Activated CD4-positive, alpha-beta T cell treated with anti-CD3 and anti-CD28 coated beads, Interleukin-2, amount 50 U/mL, for 4 hours (primary cell): ENCODE measurements around the gene TCEAL4.
"Not testable (repeated sequence)": the region's sequence is repeated elsewhere in the genome, so short reads cannot be mapped to it uniquely, and the experiment has no call there.

Experiments
- DNase-seq, 2 experiments: peaks; one replicate each; pipeline ENCODE4 v3.0.0-alpha.2; 2020

TCEAL4 gene

GRCh38 chrX:103585411-103586313 lies at the start of gene TCEAL4:
Gene TCEAL4 (plus strand): TSS chrX:103585515. CDS start chrX:103586676, 1,161 bp downstream.
- peak in 1 of 2 experiments; percentile 5 for DNase-seq

DNA sequence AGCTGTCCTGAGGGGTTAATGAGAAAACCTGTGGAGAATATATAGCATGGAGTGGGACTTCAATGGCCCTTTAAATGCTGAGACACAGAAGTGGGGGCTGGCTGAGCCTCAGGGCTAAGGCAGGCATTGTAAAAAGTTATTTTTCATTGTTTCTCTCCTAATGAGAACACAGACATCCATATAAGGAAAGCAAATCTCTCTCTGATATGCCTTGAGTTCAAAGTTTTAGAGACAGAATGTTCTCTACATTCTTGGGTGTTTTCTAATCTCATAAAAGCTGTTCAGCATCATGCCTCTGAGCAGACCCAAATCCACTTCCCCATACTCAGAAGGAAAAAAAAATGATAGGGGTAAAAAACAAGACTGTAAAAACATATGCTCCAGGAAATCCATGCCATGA lies 49.2 kb upstream of the TCEAL4 start:
- no peak for DNase-seq

DNA sequence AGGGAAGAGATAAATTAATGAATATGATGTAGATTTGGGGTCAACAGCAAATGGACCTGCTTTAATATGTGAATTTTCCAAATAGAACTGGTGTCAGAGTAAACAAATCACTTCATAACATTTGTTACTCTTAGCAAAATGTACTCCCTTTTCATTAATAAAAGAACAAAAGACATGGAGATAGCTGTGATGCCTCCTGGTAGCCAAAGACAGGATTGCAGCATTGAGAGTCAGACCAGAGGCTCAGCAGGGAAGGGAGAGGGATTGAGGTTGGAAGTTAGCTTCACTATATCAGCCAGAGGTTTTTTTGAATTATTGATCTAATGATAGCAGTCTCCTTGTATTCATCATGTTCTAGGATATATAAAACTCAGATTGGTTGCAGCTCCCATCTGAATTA lies 48.6 kb upstream of the TCEAL4 start:
- no peak for DNase-seq

- no peak for DNase-seq
Observed at GRCh38 chrX:103537871-103538387, 47.4 kb upstream of the TCEAL4 start.

GRCh38 chrX:103538728-103539127 lies 46.6 kb upstream of the TCEAL4 start:
- DNase-seq: no peak

- DNase-seq: no peak
Observed at GRCh38 chrX:103539695-103540094, 45.6 kb upstream of the TCEAL4 start.

DNA sequence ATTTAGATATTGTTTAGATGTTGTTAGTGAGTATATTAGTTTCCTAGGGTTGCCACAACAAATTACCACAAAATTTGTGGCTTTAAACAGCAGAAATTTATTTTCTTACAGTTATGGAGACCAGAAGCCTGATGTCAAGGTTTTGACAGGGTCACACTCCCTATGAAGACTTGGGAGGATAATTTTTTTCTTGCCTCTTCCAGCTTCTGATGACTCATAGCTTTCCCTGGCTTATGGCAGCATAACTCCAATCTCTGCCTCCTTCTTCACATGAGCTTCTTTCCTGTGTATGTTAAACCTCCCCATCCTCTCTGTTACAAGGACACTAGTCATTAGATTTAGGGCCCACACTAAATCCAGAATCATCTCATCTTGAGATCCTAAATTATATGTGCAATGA lies 45.2 kb upstream of the TCEAL4 start:
- no peak for DNase-seq

- DNase-seq: no peak
Observed at GRCh38 chrX:103549916-103550315, 35.4 kb upstream of the TCEAL4 start.

DNA sequence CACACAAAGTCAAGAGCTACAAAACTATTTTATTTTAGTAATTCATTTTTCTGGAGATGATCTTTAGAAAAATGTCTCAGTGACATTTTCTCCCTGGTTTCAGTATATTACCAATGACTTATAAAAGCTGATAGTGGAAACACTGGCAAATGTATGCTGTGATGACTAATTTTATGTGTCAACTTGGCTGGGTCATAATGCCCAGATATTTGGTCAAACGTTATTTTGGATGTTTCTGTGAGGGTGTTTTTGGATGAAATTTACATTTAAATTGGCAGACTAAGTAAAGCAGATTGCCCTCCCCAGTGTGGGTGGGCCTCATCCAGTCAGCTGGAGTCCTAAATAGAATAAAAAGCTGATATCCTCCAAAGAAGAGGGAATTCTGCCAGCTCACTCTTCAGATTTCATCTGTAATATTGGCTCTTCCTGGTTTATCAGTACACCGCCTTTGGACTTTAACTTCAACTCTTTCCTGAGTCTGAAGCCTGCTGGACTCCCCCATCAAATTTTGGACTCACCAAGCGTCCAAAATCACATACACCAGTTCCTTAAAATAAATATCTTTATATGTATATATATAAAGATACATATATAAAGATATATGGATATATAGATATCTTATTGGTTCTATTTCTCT lies 34.8 kb upstream of the TCEAL4 start:
- no peak for DNase-seq

GRCh38 chrX:103552236-103552635 lies 33.1 kb upstream of the TCEAL4 start:
- no peak for DNase-seq

DNA sequence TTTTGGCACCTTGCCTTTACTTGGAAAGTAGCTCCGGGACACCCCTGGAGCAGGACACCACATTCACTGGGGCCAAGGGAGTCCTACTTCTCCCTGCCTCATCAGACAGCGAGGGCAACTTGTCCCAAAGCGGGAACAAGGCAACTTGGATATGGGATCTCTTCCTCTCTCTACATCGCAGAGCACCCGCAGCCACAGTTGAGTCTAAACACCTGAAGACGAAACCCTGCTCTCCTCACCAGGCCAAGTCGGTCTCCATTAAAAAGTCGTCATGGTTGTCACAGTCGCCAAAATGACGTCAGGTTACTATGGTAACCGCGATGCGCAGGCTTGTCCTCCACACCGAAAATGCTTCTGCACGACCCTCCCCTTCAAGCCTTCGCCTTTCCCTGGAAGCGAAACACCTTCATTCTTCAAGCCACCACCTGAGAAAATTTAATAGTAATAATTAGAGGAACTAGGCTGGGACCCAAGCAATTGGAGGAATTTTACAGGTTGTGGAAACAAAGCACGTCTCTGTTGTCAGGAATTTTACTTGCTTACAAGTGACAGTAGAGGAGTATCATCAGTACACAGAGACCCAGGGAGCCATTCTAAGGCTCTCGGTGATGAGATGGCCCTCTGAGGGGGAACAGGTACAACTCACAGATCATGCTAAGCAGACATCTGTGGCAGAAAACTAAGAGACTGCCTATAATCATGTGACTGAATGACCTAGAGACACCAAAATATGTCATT lies 30.5 kb upstream of the TCEAL4 start:
- peak; percentile 48 to 49 for DNase-seq

DNA sequence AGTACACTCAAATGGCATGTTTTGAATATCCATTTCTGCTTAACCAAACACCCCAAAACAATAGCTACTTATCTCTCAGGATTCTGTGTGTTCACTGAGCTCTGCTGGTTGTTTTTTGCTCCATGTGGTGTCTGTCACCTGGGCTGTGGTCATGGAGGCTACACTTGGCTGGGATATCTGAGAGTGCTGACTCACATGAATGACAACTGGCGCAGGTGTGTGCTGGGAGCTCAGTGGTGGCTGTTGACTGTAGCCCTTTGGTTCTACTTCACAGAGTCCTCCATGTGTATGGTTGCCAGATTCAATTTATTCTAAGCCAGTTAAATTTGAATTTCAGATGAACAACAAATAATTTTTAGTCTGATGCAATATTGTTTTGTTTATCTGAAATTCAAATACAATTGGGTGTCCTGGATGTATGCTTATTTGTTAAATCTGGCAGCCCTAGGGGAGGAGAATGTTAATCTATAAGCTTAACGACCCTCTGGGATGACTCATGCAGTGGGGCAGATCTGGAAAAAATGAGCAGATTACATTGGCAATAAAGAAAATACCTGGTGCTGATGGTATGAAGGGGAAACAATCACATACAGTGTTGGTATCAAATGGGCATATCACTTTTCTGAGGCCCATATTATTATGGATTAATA lies 28.2 kb upstream of the TCEAL4 start:
- DNase-seq: no peak

GRCh38 chrX:103560256-103560655 lies 25.1 kb upstream of the TCEAL4 start:
- no peak for DNase-seq

DNA sequence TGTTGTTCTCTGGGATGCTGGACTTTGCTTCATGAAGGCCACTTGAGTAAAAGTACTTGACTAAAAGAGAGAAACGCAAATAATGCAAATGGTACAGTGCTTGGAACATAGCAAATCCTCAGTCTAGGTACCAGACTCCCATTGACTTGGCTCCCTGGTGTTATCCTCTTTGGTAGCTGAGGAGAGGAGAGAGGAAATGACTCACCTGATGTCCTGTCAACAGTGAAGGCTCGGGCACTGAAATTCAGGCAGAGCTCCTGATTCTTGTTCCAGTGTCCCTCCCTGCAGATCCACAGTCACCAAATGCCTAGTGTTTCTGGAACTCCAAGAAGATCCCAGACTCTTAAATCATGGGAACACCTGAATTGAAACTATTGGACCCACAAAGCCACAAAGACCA lies 22.5 kb upstream of the TCEAL4 start:
- no peak for DNase-seq

DNA sequence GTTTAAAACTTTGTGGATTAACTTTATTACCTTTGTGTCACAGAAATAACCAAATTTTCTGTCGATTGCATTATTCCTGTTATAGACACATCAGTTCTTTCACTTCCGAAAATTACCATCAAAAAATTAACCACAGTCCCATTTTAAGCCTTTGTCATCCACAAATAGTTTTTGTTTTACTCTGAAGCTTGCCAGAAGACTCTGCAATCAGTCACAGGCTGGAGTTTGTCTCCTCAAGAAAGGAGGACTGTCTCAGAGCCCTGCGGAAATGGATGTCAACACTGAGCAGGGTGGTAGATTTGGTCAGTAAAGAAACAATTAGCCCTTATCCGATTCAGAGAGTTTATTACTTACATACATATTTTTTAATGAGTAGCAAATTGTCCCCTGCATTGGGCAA lies 20.1 kb upstream of the TCEAL4 start:
- no peak for DNase-seq

DNA sequence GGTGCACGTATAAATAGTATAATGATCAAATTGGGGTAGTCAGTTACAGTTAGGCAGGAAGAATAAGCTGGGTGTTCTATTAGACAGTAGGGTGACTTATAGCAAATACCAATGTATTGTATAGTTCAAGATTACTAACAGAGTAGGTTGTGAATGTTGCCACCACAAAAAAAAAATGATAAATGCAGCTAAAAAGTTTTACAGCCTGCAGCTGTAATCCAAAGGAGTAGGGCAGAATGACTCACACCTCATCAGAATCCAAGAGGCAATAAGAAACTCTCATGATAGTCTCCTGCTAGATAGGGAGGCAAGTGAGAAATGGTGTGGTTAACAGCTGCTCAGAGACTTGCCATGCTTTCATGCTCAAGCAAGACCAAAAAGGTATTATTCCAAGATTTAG lies 19.6 kb upstream of the TCEAL4 start:
- DNase-seq: no peak

- DNase-seq: no peak
Observed at GRCh38 chrX:103571121-103571520, 14.2 kb upstream of the TCEAL4 start.

GRCh38 chrX:103571726-103572125 lies 13.6 kb upstream of the TCEAL4 start:
- DNase-seq: no peak

GRCh38 chrX:103573202-103573601 lies 12.1 kb upstream of the TCEAL4 start:
- no peak for DNase-seq

DNA sequence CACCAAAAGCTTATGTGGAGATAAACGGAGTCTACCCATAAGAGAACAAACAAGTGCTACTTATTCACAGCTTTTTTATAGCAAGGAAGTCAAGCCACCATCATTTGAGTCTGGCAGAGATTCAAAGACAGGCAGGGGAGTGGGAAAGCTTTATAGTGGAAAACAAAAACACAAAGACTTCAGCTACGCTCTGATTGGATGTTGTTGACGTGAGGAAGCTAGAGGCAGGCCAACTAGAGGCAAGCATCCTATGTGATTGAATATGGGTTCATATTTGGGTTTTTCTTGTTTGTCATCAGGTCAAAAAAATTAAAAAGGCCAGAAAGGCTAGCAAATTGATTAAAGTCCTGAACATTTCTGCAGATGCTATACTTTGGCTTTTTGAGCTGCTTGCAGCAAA lies 719 bp upstream of the TCEAL4 start:
- DNase-seq: no peak

- DNase-seq: no peak
Observed at GRCh38 chrX:103586314-103586646, 965 bp downstream of the TCEAL4 start.

DNA sequence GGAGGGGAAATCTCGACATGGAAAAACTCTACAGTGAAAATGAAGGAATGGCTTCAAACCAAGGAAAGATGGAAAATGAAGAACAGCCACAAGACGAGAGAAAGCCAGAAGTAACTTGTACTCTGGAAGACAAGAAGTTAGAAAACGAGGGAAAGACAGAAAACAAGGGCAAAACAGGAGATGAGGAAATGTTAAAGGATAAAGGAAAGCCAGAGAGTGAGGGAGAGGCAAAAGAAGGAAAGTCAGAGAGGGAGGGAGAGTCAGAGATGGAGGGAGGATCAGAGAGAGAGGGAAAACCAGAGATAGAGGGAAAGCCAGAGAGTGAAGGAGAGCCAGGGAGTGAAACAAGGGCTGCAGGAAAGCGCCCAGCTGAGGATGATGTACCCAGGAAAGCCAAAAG lies 1.3 kb downstream of the TCEAL4 start:
- no peak for DNase-seq

GRCh38 chrX:103592295-103592694 lies 7.0 kb downstream of the TCEAL4 start:
- DNase-seq: not testable (repeated sequence)
